ENCODE results near the gene TMIE. TPM values are rescaled to one million over a fixed set of nuclear protein-coding genes. Genes with fewer than 3 reads are reported as not detected.

TMIE gene
- total RNA-seq, 1 experiment from 2014 or later = 1.1 TPM

GRCh38 chr3:46711760-46712159, 10.6 kb downstream of the TMIE start:
- TF ChIP-seq CTCF (IDR thresholded peaks at IDR 0.05) (no peak), SIN3A (IDR thresholded peaks at IDR 0.05; ENCODE audit: borderline replicate concordance, insufficient read depth, low read depth, low read length) (no peak), TCF7L2 (IDR thresholded peaks at IDR 0.05; ENCODE audit: low read depth, low read length) (no peak), REST (IDR thresholded peaks at IDR 0.05; ENCODE audit: insufficient read depth in 1 of 2, low read depth in 2 of 2, low read length in 1 of 2) (no peak), POLR2AphosphoS5 (IDR thresholded peaks at IDR 0.05; ENCODE audit: low read depth, low read length) (no peak)
- ChIA-PET POLR2A (no interaction called here), CTCF (no interaction called here)
- intact Hi-C loops (cut with micrococcal nuclease; ENCODE audit: unreplicated experiment) = no loop called here
- ATAC-seq = no peak
- no TSS peak for BruUV-seq (replicated peaks)
- Histone ChIP-seq H3K27ac (ENCODE audit: low read length) (no peak overlapping the region), H3K27me3 (ENCODE audit: control insufficient read depth, insufficient read depth, low read length) (no peaks in the 10 kb centered on the region), H3K4me3 (ENCODE audit: low read depth in 2 of 2, low read length in 2 of 2) (no peak overlapping the region), H3K36me3 (ENCODE audit: control insufficient read depth, insufficient read depth, low read length) (no peaks in the 10 kb centered on the region), H3K4me1 (ENCODE audit: control insufficient read depth, insufficient read depth, low read length) (peaks cover 6% of the 10 kb centered on the region; the same call in 1 of the 2 replicates), H3K9me3 (ENCODE audit: control insufficient read depth, insufficient read depth, low read depth, low read length) (no peaks in the 10 kb centered on the region)
- in situ Hi-C loops (cut with HindIII; ENCODE audit: low pct_unique_long_range_greater_than_20kb, low sequenced_read_pairs) = no loop called here
- no peak for DNase-seq (ENCODE audit: low read depth, low spot score)

- in situ Hi-C loops (cut with HindIII; ENCODE audit: low pct_unique_long_range_greater_than_20kb, low sequenced_read_pairs) = no loop called here
- no peaks in the 10 kb centered on the region for H3K36me3 ChIP-seq (ENCODE audit: control insufficient read depth, insufficient read depth, low read length)
- TF ChIP-seq CTCF (IDR thresholded peaks at IDR 0.05) (no peak), TCF7L2 (IDR thresholded peaks at IDR 0.05; ENCODE audit: low read depth, low read length) (no peak), POLR2AphosphoS5 (IDR thresholded peaks at IDR 0.05; ENCODE audit: low read depth, low read length) (no peak), SIN3A (IDR thresholded peaks at IDR 0.05; ENCODE audit: borderline replicate concordance, insufficient read depth, low read depth, low read length) (no peak), REST (IDR thresholded peaks at IDR 0.05; ENCODE audit: insufficient read depth in 1 of 2, low read depth in 2 of 2, low read length in 1 of 2) (no peak)
- intact Hi-C loops (cut with micrococcal nuclease; ENCODE audit: unreplicated experiment) = no loop called here
- peaks cover 6% of the 10 kb centered on the region; the same call in 1 of the 2 replicates for H3K4me1 ChIP-seq (ENCODE audit: control insufficient read depth, insufficient read depth, low read length)
- no TSS peak for BruUV-seq (replicated peaks)
- ATAC-seq = no peak
- no peak overlapping the region for H3K27ac ChIP-seq (ENCODE audit: low read length)
- no peaks in the 10 kb centered on the region for H3K9me3 ChIP-seq (ENCODE audit: control insufficient read depth, insufficient read depth, low read depth, low read length)
- ChIA-PET CTCF (no interaction called here), POLR2A (no interaction called here)
- no peak overlapping the region for H3K4me3 ChIP-seq (ENCODE audit: low read depth in 2 of 2, low read length in 2 of 2)
- no peaks in the 10 kb centered on the region for H3K27me3 ChIP-seq (ENCODE audit: control insufficient read depth, insufficient read depth, low read length)
- no peak for DNase-seq (ENCODE audit: low read depth, low spot score)
Measured at GRCh38 chr3:46712191-46713049, 11.2 kb downstream of the TMIE start.
